GM12874 (cell line): Measurements from ENCODE around the gene BACE1-AS.

ENCODE experiments used
- CTCF ChIP-seq: IDR thresholded peaks from 2 replicates; pipeline ENCODE4 v1.5.1; 2011; ENCODE audit warnings: low read depth, mild to moderate bottlenecking, control low read depth, low read length, moderate library complexity; ENCODE audit not compliant: insufficient read depth

BACE1-AS gene

GRCh38 chr11:117332843-117333242, 41.7 kb downstream of the BACE1-AS start:
- TF ChIP-seq CTCF = no peak

GRCh38 chr11:117333917-117334316, 42.8 kb downstream of the BACE1-AS start:
- no peak for TF ChIP-seq CTCF

- no peak for TF ChIP-seq CTCF
Observed at GRCh38 chr11:117334896-117335295, 43.8 kb downstream of the BACE1-AS start.

- TF ChIP-seq CTCF = no peak
Observed at GRCh38 chr11:117335399-117335798, 44.3 kb downstream of the BACE1-AS start.

- no peak for TF ChIP-seq CTCF
Observed at GRCh38 chr11:117337076-117337475, 45.9 kb downstream of the BACE1-AS start.
